Mucosa of stomach (tissue), 1 donor: ENCODE measurements around the gene VPS29.
"Not testable (repeated sequence)": the region's sequence is repeated elsewhere in the genome, so short reads cannot be mapped to it uniquely, and the experiment has no call there.

Experiments
- H3K27me3 ChIP-seq: one replicate; pipeline ENCODE4 v1.7.0; 2013; ENCODE audit warnings: mild to moderate bottlenecking, low read length; ENCODE audit not compliant: control insufficient read depth, insufficient read depth
- H3K36me3 ChIP-seq: one replicate; pipeline ENCODE4 v1.7.0; 2013; ENCODE audit warnings: low read length; ENCODE audit not compliant: control insufficient read depth, insufficient read depth
- H3K4me1 ChIP-seq: one replicate; pipeline ENCODE4 v1.7.0; 2013; ENCODE audit warnings: mild to moderate bottlenecking, low read length; ENCODE audit not compliant: control insufficient read depth, insufficient read depth
- H3K4me3 ChIP-seq: one replicate; pipeline ENCODE4 v1.7.0; 2013; ENCODE audit warnings: low read length
- H3K9ac ChIP-seq: one replicate; pipeline ENCODE4 v1.7.0; 2013; ENCODE audit warnings: mild to moderate bottlenecking, low read length, moderate library complexity
- H3K9me3 ChIP-seq: one replicate; pipeline ENCODE4 v1.7.0; 2013; ENCODE audit warnings: mild to moderate bottlenecking, low read length, moderate library complexity; ENCODE audit not compliant: control insufficient read depth
- donor health status: Pancreatic carcinoma.

The VPS29 gene

DNA sequence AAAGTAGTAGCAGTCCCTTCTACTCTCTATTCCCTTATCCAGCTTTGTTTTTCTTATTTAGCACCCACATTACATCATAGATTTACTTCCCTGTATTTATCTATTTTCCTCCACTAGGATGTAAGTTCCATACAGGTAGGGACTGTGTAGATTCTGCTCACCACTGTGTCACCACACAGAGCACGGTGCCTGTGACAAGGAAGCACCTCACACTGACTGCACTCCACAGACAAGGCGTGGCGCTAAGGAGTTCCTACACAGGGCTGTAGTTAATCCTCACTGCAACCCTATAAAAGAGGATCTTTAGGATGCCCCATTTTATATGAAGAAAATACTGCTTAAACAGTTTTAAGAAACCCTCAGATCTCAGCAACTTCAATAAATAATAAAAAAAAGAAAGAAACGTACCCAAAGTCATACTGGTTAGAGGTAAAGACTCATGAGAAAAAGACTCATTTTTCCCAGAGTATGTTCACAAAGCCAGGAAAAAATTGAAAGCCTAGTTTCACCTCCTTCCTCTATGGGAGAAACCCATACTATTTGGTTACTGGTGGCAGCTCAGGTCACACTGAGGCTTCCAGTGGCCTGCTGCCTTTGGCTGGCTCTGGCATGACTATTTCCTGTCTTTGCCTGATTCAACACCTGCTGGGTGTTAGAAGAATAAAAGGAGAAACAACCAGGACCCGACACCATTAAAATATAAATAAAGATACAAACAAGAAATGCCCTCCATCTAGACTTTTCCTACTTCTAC, 37.1 kb upstream of the VPS29 start:
- Histone ChIP-seq H3K4me1 (peaks cover 34% of the 10 kb centered on the region), H3K27me3 (no peaks in the 10 kb centered on the region), H3K4me3 (no peak overlapping the region), H3K9me3 (no peaks in the 10 kb centered on the region), H3K9ac (no peak overlapping the region), H3K36me3 (no peaks in the 10 kb centered on the region)

GRCh38 chr12:110537605-110538409, 35.9 kb upstream of the VPS29 start:
- Histone ChIP-seq H3K9ac (no peak overlapping the region), H3K9me3 (no peaks in the 10 kb centered on the region), H3K4me1 (peaks cover 22% of the 10 kb centered on the region), H3K27me3 (no peaks in the 10 kb centered on the region), H3K36me3 (no peaks in the 10 kb centered on the region), H3K4me3 (no peak overlapping the region)

GRCh38 chr12:110536834-110537604, 35.1 kb upstream of the VPS29 start:
- Histone ChIP-seq H3K9me3 (no peaks in the 10 kb centered on the region), H3K4me3 (no peak overlapping the region), H3K9ac (no peak overlapping the region), H3K27me3 (no peaks in the 10 kb centered on the region), H3K4me1 (peaks cover 19% of the 10 kb centered on the region), H3K36me3 (no peaks in the 10 kb centered on the region)

- Histone ChIP-seq H3K27me3 (no peaks in the 10 kb centered on the region), H3K4me3 (no peak overlapping the region), H3K9me3 (no peaks in the 10 kb centered on the region), H3K36me3 (no peaks in the 10 kb centered on the region), H3K4me1 (peaks cover 19% of the 10 kb centered on the region), H3K9ac (no peak overlapping the region)
Observed at GRCh38 chr12:110534811-110535210, 32.9 kb upstream of the VPS29 start.

GRCh38 chr12:110533607-110534006, 31.7 kb upstream of the VPS29 start:
- H3K27me3 ChIP-seq = no peaks in the 10 kb centered on the region
- H3K9me3 ChIP-seq = no peaks in the 10 kb centered on the region
- H3K36me3 ChIP-seq = no peaks in the 10 kb centered on the region
- peaks cover 12% of the 10 kb centered on the region for H3K4me1 ChIP-seq
- H3K4me3 ChIP-seq = no peak overlapping the region
- H3K9ac ChIP-seq = no peak overlapping the region

DNA sequence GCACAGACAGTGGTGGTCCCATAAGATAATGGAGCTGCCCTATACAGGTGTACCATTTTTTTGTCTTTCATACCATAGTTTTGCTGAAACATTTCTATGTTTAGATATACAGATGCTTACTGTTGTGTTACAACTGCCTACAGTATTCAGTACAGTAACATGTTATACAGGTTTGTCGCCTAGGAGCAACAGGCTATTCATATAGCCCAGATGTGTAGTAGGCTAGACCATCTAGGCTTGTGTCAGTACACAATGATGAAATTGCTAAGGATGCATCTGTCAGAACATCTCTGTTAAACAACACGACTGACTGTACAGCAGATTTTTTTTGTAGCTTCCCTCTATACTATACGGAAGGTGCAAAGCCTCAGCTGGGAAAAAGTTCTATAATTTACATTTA, 30.7 kb upstream of the VPS29 start:
- no peak overlapping the region for H3K4me3 ChIP-seq
- H3K27me3 ChIP-seq = no peaks in the 10 kb centered on the region
- no peaks in the 10 kb centered on the region for H3K9me3 ChIP-seq
- no peaks in the 10 kb centered on the region for H3K36me3 ChIP-seq
- H3K4me1 ChIP-seq = peaks cover 2% of the 10 kb centered on the region
- H3K9ac ChIP-seq = no peak overlapping the region

DNA sequence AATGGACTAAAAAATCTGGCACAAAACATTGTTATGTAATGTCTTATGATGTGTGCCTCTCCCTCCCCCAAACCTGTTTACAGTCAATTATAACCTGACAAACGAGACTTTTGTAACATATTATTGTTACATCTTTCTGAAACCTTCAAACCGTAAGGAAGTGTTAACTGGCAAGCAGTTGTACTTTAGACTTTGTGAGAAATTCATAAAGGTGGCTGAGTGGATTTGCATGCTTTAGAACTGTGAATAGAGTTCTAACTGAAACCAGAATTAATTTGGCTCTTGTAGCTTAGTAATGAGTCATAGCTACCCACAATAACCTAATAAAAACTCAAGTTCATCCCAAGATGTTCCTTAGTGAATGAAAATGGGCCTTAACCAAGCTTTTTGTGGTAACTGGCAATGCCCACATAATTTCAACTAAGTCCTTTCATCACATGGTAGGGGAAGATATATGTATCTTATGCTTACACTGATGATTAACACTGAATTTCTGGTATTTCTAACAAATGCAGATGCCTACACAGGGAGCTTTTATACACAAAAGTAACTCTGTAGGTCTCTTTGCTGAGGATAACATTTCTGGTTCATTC, 29.9 kb upstream of the VPS29 start:
- Histone ChIP-seq H3K36me3 (no peaks in the 10 kb centered on the region), H3K4me1 (no peaks in the 10 kb centered on the region)

GRCh38 chr12:110530511-110530910, 28.6 kb upstream of the VPS29 start:
- H3K36me3 ChIP-seq = no peaks in the 10 kb centered on the region
- H3K9me3 ChIP-seq = no peaks in the 10 kb centered on the region
- no peak overlapping the region for H3K4me3 ChIP-seq
- H3K9ac ChIP-seq = no peak overlapping the region
- H3K27me3 ChIP-seq = no peaks in the 10 kb centered on the region
- no peaks in the 10 kb centered on the region for H3K4me1 ChIP-seq

More for the DNA sequence above, 29.9 kb upstream of the VPS29 start:
- Histone ChIP-seq H3K4me3 (no peak overlapping the region), H3K27me3 (no peaks in the 10 kb centered on the region), H3K9ac (no peak overlapping the region), H3K9me3 (no peaks in the 10 kb centered on the region)

DNA sequence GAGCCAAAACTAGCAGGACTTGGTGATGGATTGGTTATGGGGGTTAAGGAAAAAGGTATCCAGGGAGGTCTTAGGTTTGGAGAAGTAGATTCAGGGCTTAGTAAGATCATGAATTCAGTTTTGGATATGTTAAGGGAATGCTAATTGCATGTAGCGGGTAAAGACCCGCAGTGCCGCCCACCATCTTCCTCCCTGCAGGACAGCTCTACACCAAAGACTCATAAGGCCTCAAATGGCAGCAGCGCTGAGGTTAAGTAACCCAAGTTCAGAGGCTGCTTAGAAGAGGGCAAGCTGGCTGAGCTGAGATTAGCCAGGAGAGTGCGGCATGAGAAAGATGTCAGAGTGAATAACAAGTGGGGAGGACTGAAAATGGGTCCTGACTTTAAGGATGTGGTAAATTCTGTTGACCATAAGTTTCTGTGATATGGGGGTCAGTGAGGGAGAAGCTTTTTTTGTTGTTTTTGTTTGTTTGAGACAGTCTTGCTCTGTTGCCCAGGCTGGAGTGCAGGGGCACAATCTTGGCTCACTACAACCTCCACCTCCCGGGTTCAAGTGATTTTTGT, 26.4 kb upstream of the VPS29 start:
- H3K36me3 ChIP-seq = no peaks in the 10 kb centered on the region
- no peaks in the 10 kb centered on the region for H3K9me3 ChIP-seq
- H3K9ac ChIP-seq = no peak overlapping the region
- no peaks in the 10 kb centered on the region for H3K27me3 ChIP-seq
- no peaks in the 10 kb centered on the region for H3K4me1 ChIP-seq
- H3K4me3 ChIP-seq = no peak overlapping the region

- not testable (repeated sequence) for H3K9me3 ChIP-seq, H3K36me3 ChIP-seq, H3K27me3 ChIP-seq, H3K9ac ChIP-seq, H3K4me3 ChIP-seq, H3K4me1 ChIP-seq
Observed at GRCh38 chr12:110520876-110521712, 19.2 kb upstream of the VPS29 start.

DNA sequence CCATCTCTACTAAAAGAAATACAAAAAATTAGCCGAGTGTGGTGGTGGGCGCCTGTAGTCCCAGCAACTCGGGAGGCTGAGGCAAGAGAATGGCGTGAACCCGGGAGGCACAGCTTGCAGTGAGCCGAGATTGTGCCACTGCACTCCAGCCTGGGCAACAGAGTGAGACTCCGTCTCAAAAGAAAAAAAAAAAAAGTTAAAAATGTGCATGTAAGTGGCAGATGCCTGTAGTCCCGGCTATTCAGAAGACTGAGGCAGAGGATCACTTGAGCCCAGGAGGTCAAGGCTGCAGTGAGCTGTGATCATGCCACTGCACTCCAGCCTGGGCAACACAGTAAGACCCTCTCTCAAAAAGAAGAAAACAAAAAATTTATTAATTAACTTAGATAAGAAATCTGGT, 16.1 kb upstream of the VPS29 start:
- H3K4me3 ChIP-seq, H3K9me3 ChIP-seq, H3K9ac ChIP-seq, H3K36me3 ChIP-seq, H3K4me1 ChIP-seq, H3K27me3 ChIP-seq: not testable (repeated sequence)
